Activated T-cell treated with anti-CD3 and anti-CD28 coated beads for 4 hours (primary cell): Measurements from ENCODE around the gene PRR12.

Experiments used
- DNase-seq: peaks from one replicate; pipeline ENCODE4 v3.0.0-alpha.2; 2020

PRR12 gene

GRCh38 chr19:49590971-49591730 lies at the start of gene PRR12:
TSS of gene PRR12 (plus strand) at chr19:49591182. CDS start at chr19:49591655, 473 bp downstream.
- DNase-seq = peak; percentile 60

DNA sequence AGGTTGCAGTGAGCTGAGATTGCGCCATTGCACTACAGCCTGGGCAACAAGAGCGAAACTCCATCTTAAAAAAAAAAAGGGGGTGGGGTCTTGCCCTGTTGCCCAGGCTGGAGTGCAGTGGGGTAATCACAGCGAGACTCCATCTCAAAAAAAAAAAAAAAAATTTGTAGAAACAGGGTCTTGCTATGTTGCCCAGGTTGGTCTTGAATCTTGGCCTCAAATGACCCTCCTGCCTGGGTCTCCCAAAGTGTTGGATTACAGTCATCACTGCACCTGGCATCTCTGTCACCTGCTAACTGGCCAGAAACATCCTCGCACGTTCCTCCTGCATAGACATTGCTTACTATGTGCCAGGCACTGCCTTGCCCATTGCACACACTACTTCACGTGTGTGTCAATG lies 49.1 kb upstream of the PRR12 start:
- DNase-seq = no peak

DNA sequence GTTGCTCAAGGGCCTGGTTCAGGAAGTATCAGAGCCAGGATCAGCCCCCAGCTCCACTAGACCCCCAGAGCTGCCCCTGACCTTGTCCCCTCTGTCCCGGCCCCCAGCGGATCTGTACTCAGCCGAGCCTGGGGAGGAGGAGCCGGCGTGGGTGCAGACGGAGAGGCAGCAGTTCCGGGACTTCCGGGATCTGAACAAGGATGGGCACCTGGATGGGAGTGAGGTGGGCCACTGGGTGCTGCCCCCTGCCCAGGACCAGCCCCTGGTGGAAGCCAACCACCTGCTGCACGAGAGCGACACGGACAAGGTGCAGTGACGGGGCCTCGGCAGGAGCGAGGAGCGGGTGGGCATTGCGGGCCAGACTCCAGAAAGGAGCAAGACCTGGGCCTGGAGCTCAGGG lies 48.5 kb upstream of the PRR12 start:
- DNase-seq = no peak

- no peak for DNase-seq
Observed at GRCh38 chr19:49543032-49543431, 48.0 kb upstream of the PRR12 start.

DNA sequence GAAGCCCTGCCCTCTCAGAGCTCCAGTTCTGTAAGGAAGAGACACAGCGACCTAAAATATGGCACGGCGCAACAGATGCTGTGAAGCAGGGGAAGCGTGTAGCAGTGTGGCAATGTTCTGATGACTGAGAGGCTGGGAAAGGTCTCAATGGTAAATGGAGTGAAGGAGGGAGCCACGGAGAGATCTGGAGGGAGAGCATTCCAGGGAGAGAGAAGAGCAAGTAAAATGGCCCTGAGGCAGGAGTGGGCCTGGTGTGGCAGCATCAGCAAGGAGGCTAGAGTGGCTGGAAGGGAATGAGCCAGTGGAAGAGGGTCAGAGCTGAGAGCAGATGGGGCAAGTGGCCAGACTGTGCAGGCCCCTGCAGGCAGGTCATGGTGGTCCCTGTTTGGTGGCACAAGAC lies 46.8 kb upstream of the PRR12 start:
- no peak for DNase-seq

- peak; percentile 62 for DNase-seq
Observed at GRCh38 chr19:49546825-49547565, 44.0 kb upstream of the PRR12 start.

- DNase-seq = no peak
Observed at GRCh38 chr19:49549045-49549444, 41.9 kb upstream of the PRR12 start.

DNA sequence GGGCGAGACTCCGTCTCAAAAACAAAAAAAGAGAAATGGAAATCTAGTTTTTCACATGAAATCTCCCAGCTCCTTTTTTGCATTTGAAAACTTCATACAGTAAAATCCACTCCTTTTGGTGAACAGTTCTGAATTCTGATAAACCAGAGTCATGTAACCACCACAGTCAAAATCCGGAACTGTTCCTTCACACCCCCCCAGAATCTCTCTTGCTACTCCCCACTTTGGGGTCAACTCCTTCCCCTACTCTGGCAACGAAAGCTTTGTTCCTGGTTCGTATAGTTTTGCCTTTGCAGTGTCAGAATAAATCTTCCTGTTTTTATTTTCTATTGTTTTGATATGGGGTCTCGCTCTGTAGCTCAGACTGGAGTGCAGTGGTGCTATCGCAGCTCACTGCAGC lies 39.5 kb upstream of the PRR12 start:
- no peak for DNase-seq

GRCh38 chr19:49552749-49553148 lies 38.2 kb upstream of the PRR12 start:
- DNase-seq = no peak

DNA sequence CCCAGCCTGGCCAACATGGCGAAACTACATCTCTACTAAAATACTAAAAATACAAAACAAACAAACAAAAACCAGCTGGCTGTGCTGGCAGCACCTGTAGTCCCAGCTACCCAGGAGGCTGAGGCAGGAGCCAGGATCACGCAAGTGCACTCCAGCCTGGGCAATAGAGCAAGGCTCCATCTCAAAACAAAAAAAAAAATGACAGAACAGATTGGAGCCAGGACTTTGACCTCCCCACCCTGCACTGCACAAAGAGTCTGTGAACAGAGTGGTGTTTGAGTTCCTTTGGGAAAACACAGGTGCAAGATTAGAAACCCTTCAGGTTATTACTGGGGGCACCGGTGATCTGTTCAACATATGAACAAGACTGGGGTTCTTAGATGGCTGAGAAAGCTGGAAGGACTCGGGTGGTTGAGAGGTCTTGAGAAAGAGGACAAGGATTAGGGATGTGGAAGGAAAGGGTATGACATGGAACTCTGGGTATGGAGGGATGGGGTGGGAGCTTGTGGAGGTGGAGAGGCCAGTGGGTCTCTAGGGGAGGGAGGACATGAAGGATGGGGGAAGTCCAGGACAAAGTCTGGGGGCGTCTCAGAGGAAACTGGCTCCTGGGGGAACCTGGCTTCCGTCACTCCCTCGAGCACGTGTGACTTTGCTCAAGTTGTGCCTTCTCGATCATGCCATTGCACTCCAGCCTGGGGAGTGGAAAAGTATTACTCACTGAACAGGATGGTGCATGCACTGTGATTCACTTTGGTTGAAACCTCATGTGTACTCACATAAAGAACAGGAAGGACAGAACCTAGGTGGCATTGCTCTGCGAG lies 37.3 kb upstream of the PRR12 start:
- DNase-seq = peak; percentile 57

GRCh38 chr19:49554701-49555181 lies 36.2 kb upstream of the PRR12 start:
- DNase-seq = no peak

DNA sequence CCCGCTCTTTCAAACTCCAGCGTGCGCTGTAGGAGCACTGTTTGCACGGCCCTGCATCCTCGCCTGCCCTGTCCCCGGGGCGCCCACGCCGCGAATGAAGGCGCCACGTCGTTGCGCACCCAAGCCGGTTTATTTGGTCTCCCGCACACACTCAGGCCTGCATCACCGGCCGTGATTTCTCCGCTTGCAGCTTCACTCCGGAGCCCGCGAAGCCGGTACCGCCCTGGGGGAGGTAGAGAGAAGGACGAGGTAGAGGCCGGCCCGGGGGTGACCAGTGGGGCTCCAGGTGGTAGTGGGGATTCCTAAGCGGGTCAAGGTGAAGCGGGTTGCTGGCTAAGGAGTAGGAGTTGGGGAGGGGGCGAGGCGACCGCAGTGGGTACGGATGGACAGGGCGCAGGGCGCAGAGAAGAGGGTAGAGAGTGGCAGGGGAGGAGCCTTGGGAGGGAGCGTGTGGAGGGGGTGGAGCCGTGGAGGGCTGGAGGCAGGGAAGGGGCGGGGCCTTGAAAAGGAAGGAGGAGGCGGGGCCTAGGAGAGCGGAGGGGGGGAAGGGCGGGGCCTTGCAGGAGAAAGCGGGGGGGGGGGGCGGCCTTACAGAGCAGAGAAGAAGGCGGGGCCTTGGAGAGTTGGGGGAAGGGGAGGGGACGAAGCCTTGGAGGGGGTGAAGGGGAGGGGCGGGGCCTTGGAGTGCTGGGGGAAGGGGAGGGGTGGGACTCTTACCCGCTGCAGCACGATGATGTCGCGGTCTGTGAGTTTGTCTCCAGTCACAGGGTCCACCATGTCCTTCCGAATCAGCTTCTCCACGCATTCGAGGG lies 35.2 kb upstream of the PRR12 start:
- peak; percentile 75 for DNase-seq

DNA sequence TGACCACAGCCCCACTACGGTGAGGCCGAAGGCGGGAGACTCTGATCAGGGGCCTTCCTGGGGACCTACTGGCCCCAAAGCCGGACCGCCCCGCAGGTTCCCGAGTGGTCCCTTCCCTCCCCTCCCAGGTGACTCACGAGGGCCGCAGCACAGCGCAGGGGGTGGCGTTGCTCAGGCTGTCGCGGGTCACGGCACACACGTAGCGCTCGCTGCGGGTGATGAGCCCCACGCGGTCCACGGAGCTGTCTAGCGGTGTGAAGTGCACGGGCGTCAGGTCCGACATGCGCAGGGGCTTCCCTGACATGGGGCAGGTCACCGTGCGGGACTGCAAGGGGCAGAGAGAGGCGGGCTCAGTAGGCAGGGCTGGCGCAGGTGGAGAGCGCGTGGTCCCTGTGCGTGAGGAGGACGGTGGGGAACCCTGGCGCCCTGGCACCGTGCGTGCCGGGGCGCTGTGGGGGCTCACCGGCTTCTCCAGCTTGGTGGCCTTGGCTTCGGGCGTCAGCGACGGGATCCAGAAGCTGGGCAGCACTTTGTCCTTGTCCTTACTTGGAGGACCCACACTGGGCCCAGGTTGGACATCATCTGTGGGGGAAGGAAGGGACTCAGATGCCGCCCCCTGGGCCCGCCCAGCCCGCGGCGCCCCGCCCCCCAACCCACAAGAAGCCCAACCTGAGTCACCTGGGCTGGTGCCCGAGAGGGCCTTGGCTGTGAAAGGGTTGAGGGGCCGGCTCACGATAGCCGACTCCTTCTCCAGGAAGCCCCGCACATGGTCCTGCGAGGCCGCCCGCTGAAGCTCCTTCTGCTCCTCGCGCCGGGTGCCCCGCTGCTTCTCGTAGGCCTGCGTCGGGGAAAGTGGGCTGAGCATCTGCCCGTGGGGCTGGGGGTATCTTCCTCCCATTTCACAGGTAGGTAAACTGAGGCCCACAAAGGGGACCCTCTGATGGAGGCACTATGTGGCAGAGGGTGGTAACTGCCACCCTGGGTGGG lies 34.3 kb upstream of the PRR12 start:
- DNase-seq = no peak

DNA sequence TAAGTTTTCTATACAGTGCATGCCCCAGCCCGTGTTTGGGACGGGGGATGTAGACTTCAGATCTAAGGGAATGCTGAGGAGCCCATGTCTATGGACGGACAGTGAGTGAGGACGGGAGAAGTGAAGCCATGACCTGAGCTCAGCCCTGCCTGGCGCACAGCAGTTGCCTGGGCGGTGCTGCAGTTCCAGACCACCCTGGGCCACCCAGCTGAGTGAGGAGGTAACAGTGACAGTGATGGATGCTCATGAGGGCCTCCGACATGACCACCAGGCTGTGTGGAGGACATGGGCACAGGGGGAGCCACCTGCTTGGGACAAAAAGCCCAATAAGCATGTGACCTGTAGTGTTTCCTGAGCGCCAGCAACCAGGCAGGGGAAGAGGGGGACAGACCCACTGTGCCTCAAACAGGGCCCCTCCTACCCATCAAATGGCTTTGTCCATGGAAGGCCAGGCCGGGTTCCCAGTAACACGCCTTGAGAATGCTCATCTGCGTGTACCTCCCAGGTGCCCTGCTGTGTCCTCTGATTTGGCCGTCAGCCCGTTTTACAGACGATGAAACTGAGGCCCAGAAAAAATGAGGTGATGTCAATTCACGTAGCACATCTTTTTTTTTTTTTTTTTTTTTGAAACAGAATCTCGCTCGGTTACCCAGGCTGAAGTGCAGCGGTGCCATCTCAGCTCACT lies 33.2 kb upstream of the PRR12 start:
- DNase-seq = no peak

DNA sequence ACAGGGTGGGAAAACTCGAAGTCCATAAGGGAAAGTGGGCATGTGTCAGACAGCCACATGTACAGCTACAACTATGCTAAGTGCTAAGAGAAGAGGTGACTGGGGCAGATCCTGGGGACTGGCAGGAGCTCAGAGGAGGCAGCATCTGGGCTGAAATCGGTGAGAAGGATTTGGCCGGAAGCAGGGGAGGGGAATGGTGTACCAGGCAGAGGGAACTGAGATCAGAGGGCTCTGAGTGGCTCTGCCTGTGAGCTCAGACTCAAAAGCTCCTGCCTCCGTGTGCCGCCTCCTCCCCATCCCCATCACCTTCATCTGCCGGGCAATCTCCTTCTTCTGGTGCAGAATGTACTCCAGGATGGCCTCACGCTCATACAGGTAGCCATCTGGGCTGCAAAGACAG lies 32.4 kb upstream of the PRR12 start:
- DNase-seq = no peak

DNA sequence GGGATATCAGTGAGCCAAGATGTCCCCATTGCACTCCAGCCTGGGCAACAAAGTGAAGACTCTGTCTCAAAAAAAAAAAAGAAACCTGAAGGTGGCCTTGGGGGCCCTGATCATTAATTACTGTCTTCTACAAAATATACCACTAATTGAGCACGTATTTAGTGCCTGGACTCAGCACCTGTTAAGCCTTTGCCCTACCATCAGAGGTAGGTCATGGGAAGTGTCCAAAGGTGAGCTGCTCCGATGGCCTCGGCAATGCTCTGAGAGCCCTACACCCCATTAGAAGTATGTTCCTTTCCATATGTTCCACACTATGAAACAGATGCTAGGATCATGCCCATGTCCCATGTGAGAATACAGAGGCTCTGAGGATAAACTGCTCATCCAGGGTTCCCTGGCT lies 31.5 kb upstream of the PRR12 start:
- DNase-seq = no peak

GRCh38 chr19:49559928-49560327 lies 31.1 kb upstream of the PRR12 start:
- no peak for DNase-seq

DNA sequence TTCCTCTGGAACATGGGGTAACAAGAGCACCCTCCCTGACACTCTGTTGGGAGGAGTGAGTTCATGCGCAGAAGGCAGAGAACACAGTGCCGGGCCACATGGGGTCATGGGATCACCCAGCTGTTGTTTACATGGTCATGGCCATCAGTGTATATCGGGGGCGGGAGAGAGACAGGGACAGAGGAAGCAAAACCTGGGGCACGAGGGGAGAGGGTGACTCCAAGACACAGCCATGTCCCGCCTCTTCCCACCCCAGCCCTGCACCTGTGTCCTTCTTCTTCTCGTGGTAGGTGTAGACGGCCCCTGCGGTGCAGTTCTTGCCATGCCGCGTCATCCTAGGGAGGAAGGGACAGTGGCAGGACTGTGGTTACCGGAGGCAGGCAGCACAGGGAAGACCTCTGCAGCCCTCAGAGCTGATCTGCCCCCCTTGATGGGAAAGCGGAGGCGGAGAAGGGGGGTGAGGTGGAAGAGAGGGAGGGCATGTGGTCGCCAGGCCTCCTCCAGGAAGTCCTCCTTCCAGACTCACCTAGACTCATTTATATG lies 30.6 kb upstream of the PRR12 start:
- no peak for DNase-seq

GRCh38 chr19:49564616-49565045 lies 26.4 kb upstream of the PRR12 start:
- DNase-seq = no peak

DNA sequence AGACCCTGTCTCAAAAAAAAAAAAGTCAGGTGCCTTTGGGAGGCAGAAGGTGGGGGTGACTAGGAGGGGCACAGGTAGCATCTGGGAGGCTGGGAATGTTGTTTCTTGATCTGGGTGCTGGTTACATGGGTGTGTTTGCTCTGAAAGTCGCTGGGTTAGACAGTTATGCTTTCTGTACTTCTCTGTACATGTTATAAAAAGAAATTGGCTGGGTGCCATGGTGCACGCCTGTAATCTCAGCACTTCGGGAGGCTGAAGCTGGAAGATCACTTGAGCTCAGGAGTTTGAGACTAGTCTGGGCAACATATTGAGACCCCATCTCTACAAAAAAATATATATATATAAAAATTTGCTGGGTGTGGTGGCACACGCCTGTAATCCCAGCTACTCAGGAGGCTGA lies 25.7 kb upstream of the PRR12 start:
- DNase-seq = no peak
